BJ (cell line): Measurements from ENCODE around the gene RABL6. TPM values are rescaled to one million over a fixed set of nuclear protein-coding genes. Genes with fewer than 3 reads are reported as not detected.
"Not testable (repeated sequence)": the region's sequence is repeated elsewhere in the genome, so short reads cannot be mapped to it uniquely, and the experiment has no call there.

ENCODE experiments used
- CTCF ChIA-PET: fragments of 350-600 bp; formaldehyde crosslinking; extraction: SDS; loops from one replicate; lab custom pipeline; 2021; ENCODE audit warnings: antibody characterized with exemption, inconsistent platforms; lab: Yijun Ruan, JAX
- POLR2A ChIA-PET: fragments of 300-600 bp; sonication (Branson Sonifier 250); formaldehyde crosslinking; extraction: SDS; loops from one replicate; lab custom pipeline; 2021; ENCODE audit warnings: antibody characterized with exemption; lab: Charles Lee
- DNase-seq: peaks from one replicate; pipeline ENCODE4 v3.0.0-alpha.2; 2011; ENCODE audit warnings: low read depth
- H3K27me3 ChIP-seq: 2 replicates; pipeline ENCODE4 v1.6.0; 2011; ENCODE audit warnings: low read length; ENCODE audit not compliant: control insufficient read depth, insufficient read depth
- H3K36me3 ChIP-seq: 2 replicates; pipeline ENCODE4 v1.5.1; 2011; ENCODE audit warnings: low read length; ENCODE audit not compliant: control insufficient read depth, insufficient read depth
- H3K4me3 ChIP-seq: 2 replicates; pipeline ENCODE4 v1.5.1; 2011; ENCODE audit warnings: low read depth, mild to moderate bottlenecking, control low read depth, low read length
- CTCF ChIP-seq: IDR thresholded peaks from 2 replicates; pipeline ENCODE4 v1.5.1; 2011; ENCODE audit warnings: low read depth, mild to moderate bottlenecking, control low read depth, inconsistent platforms, low read length, moderate library complexity; ENCODE audit not compliant: insufficient read depth
- polyA plus RNA-seq: library from polyadenylated mRNA; depleted of rRNA; stranded (reverse); fragments of >200 nt; gene quantifications from 2 replicates; pipeline ENCODE4 v1.2.3, GENCODE V29; 2011

The RABL6 gene
- polyA plus RNA-seq, 1 experiment = 60.2 TPM

- no peaks in the 10 kb centered on the region for H3K36me3 ChIP-seq
- ChIA-PET POLR2A (no interaction called here), CTCF (no interaction called here)
- DNase-seq = no peak
- peaks cover 6% of the 10 kb centered on the region for H3K27me3 ChIP-seq
- H3K4me3 ChIP-seq = no peak within 1 kb of the TSS
- no peak for TF ChIP-seq CTCF
Measured at GRCh38 chr9:136764301-136764891, 43.4 kb upstream of the RABL6 start, which contains the start of gene LCN15. TSS of gene LCN15 (minus strand) at chr9:136764518. CDS start at chr9:136764488, 30 bp downstream.

GRCh38 chr9:136765041-136765440 lies 42.7 kb upstream of the RABL6 start:
- POLR2A ChIA-PET = no interaction called here
- Histone ChIP-seq H3K27me3 (peaks cover 6% of the 10 kb centered on the region), H3K4me3 (no peak overlapping the region), H3K36me3 (no peaks in the 10 kb centered on the region)
- no peak for TF ChIP-seq CTCF
- CTCF ChIA-PET = interaction anchor here (1.9 kb wide), 1 partner anchor 15 kb away, joined by 6 read pairs; no protein-coding TSS in a partner anchor
- DNase-seq = no peak

- H3K4me3 ChIP-seq, POLR2A ChIA-PET, H3K27me3 ChIP-seq, H3K36me3 ChIP-seq, DNase-seq: not testable (repeated sequence)
- CTCF ChIA-PET = interaction anchor here (0.6 to 1.9 kb wide), 9 partner anchors 8 to 269 kb away, joined by 3 to 7 read pairs (median 4); partner anchors contain the start of genes LCN8 and TMEM141
Measured at GRCh38 chr9:136765745-136766409, 41.9 kb upstream of the RABL6 start.

- CTCF ChIA-PET = interaction anchor here (0.6 to 1.9 kb wide), 11 partner anchors 8 to 364 kb away, joined by 3 to 7 read pairs (median 4); partner anchors contain the start of genes LCN8 and TMEM141
- H3K27me3 ChIP-seq, H3K4me3 ChIP-seq, DNase-seq, H3K36me3 ChIP-seq, POLR2A ChIA-PET: not testable (repeated sequence)
- TF ChIP-seq CTCF = peak; percentile 49
Measured at GRCh38 chr9:136766410-136767120, 41.2 kb upstream of the RABL6 start.

GRCh38 chr9:136769710-136770191 lies 38.0 kb upstream of the RABL6 start:
- Histone ChIP-seq H3K4me3 (no peak overlapping the region), H3K27me3 (peaks cover 5% of the 10 kb centered on the region), H3K36me3 (no peaks in the 10 kb centered on the region)
- ChIA-PET POLR2A (no interaction called here), CTCF (interaction anchor here (0.6 to 1.6 kb wide), 8 partner anchors 8 to 265 kb away, joined by 3 to 9 read pairs (median 3); partner anchors contain the start of gene LCN10)
- DNase-seq = no peak
- peak; percentile 58 for TF ChIP-seq CTCF
